Ovary (tissue), 3 donors: Measurements from ENCODE around the gene MKLN1.

Experiments
- CTCF ChIP-seq, 3 donors: fragments of 450-650 bp in 2 of 3; fragments of 200-600 bp in 1 of 3; IDR thresholded peaks; one replicate each; pipeline versions ENCODE4 v1.5.1 to v1.8.0; 2016 to 2022; ENCODE audit warnings: antibody characterized with exemption in 3 of 3, mild to moderate bottlenecking in 1 of 3
- POLR2A ChIP-seq: fragments of 450-650 bp; IDR thresholded peaks from one replicate; pipeline ENCODE4 v1.6.1; 2017; ENCODE audit warnings: antibody characterized with exemption, mild to moderate bottlenecking, moderate library complexity
- donor health status: DM: no; HTN: no; CAD: no.

- TF ChIP-seq CTCF (IDR thresholded peaks at IDR 0.05) (no peak), POLR2A (no peak)
Observed at GRCh38 chr7:131327049-131327625, 539 bp upstream of the MKLN1 start.
